Stimulated activated effector memory CD8-positive, alpha-beta T cell treated with anti-CD3 and anti-CD28 coated beads, Interleukin-12 subunit alpha, Interleukin-12 subunit beta, amount 100 ng/mL, for 72 hours (primary cell): ENCODE data around the gene TNIP3.
"Not testable (repeated sequence)": the region's sequence is repeated elsewhere in the genome, so short reads cannot be mapped to it uniquely, and the experiment has no call there.

ENCODE experiments used
- ATAC-seq: fragments of 150-1000 bp; cut with Tn5 transposase; 2 replicates; pipeline ENCODE4 v1.10.0; 2021
- DNase-seq, 2 donors: peaks; one replicate each; pipeline ENCODE4 v3.0.0; 2021 to 2022; ENCODE audit warnings: low spot score in 2 of 2
- H3K27ac Mint-ChIP-seq: one replicate; pipeline ENCODE4 v1.8.0; 2022; ENCODE audit warnings: mild to moderate bottlenecking, mixed read lengths
- H3K36me3 Mint-ChIP-seq: one replicate; pipeline ENCODE4 v1.8.0; 2022; ENCODE audit warnings: mild to moderate bottlenecking, mixed read lengths
- H3K4me1 Mint-ChIP-seq: one replicate; pipeline ENCODE4 v1.8.0; 2022; ENCODE audit warnings: mixed read lengths
- H3K4me3 Mint-ChIP-seq: one replicate; pipeline ENCODE4 v1.8.0; 2022; ENCODE audit warnings: mild to moderate bottlenecking, mixed read lengths
- H3K9me3 Mint-ChIP-seq: one replicate; pipeline ENCODE4 v1.8.0; 2022; ENCODE audit warnings: mixed read lengths

TNIP3 gene

GRCh38 chr4:121187206-121187605 is 23.1 kb upstream of the TNIP3 start:
- ATAC-seq (no peak), DNase-seq (no peak)
- Mint-ChIP-seq H3K36me3 (peaks cover 32% of the 10 kb centered on the region), H3K4me3 (no peak overlapping the region), H3K27ac (peak overlapping the region; percentile 33), H3K9me3 (no peaks in the 10 kb centered on the region), H3K4me1 (peaks cover 51% of the 10 kb centered on the region)

- H3K4me1 Mint-ChIP-seq: peaks cover 52% of the 10 kb centered on the region
- DNase-seq (no peak), ATAC-seq (peak; percentile 27)
- peaks cover 33% of the 10 kb centered on the region for H3K36me3 Mint-ChIP-seq
- no peaks in the 10 kb centered on the region for H3K9me3 Mint-ChIP-seq
- H3K4me3 Mint-ChIP-seq: no peak overlapping the region
- H3K27ac Mint-ChIP-seq: peak overlapping the region; percentile 6
Observed at GRCh38 chr4:121185960-121186359, 21.8 kb upstream of the TNIP3 start.

GRCh38 chr4:121183989-121184388 is 19.9 kb upstream of the TNIP3 start:
- Mint-ChIP-seq H3K4me3 (no peak overlapping the region), H3K27ac (no peak overlapping the region), H3K4me1 (peaks cover 52% of the 10 kb centered on the region), H3K9me3 (peaks cover 2% of the 10 kb centered on the region), H3K36me3 (peaks cover 35% of the 10 kb centered on the region)
- DNase-seq: no peak
- no peak for ATAC-seq

GRCh38 chr4:121183361-121183760 is 19.2 kb upstream of the TNIP3 start:
- Mint-ChIP-seq H3K27ac (peak overlapping the region; percentile 85), H3K9me3 (peaks cover 2% of the 10 kb centered on the region), H3K36me3 (peaks cover 37% of the 10 kb centered on the region), H3K4me1 (peaks cover 53% of the 10 kb centered on the region), H3K4me3 (peak overlapping the region; percentile 57)
- DNase-seq: no peak
- ATAC-seq: no peak

GRCh38 chr4:121182296-121182695 is 18.2 kb upstream of the TNIP3 start:
- ATAC-seq (peak; percentile 73), DNase-seq (no peak)
- Mint-ChIP-seq H3K36me3 (peaks cover 48% of the 10 kb centered on the region), H3K27ac (peak overlapping the region; percentile 85), H3K4me1 (peaks cover 64% of the 10 kb centered on the region), H3K9me3 (peaks cover 2% of the 10 kb centered on the region), H3K4me3 (peak overlapping the region; percentile 57)

- peaks cover 2% of the 10 kb centered on the region for H3K9me3 Mint-ChIP-seq
- H3K4me3 Mint-ChIP-seq: peak overlapping the region; percentile 57
- H3K27ac Mint-ChIP-seq: peak overlapping the region; percentile 85
- H3K4me1 Mint-ChIP-seq: peaks cover 68% of the 10 kb centered on the region
- DNase-seq (no peak), ATAC-seq (no peak)
- peaks cover 56% of the 10 kb centered on the region for H3K36me3 Mint-ChIP-seq
Observed at GRCh38 chr4:121181493-121181892, 17.4 kb upstream of the TNIP3 start.

GRCh38 chr4:121180558-121180957 is 16.4 kb upstream of the TNIP3 start:
- DNase-seq: no peak
- Mint-ChIP-seq H3K36me3 (peaks cover 65% of the 10 kb centered on the region), H3K9me3 (peaks cover 2% of the 10 kb centered on the region), H3K4me1 (peaks cover 61% of the 10 kb centered on the region), H3K27ac (peak overlapping the region; percentile 85), H3K4me3 (peak overlapping the region; percentile 57)
- ATAC-seq: peak; percentile 84

- Mint-ChIP-seq H3K27ac (peak overlapping the region; percentile 17), H3K36me3 (peaks cover 87% of the 10 kb centered on the region), H3K4me1 (peaks cover 50% of the 10 kb centered on the region), H3K4me3 (no peak overlapping the region), H3K9me3 (peaks cover 2% of the 10 kb centered on the region)
- ATAC-seq (no peak), DNase-seq (no peak)
Observed at GRCh38 chr4:121177246-121178137, 13.4 kb upstream of the TNIP3 start.

- Mint-ChIP-seq H3K9me3 (peaks cover 2% of the 10 kb centered on the region), H3K4me3 (no peak overlapping the region), H3K4me1 (peaks cover 44% of the 10 kb centered on the region), H3K27ac (no peak overlapping the region), H3K36me3 (peaks cover 88% of the 10 kb centered on the region)
- DNase-seq (no peak), ATAC-seq (no peak)
Observed at GRCh38 chr4:121176082-121176934, 12.2 kb upstream of the TNIP3 start.

GRCh38 chr4:121171477-121171876 is 7.4 kb upstream of the TNIP3 start:
- not testable (repeated sequence) for H3K9me3 Mint-ChIP-seq, H3K27ac Mint-ChIP-seq

GRCh38 chr4:121168446-121169281 is 4.5 kb upstream of the TNIP3 start:
- Mint-ChIP-seq H3K27ac (no peak overlapping the region), H3K4me1 (peaks cover 36% of the 10 kb centered on the region), H3K4me3 (no peak overlapping the region), H3K9me3 (no peaks in the 10 kb centered on the region), H3K36me3 (peaks cover 65% of the 10 kb centered on the region)
- ATAC-seq: peak; percentile 58
- DNase-seq: no peak

More at GRCh38 chr4:121171477-121171876, 7.4 kb upstream of the TNIP3 start:
- not testable (repeated sequence) for DNase-seq, ATAC-seq, H3K4me3 Mint-ChIP-seq
- H3K36me3 Mint-ChIP-seq: peaks cover 73% of the 10 kb centered on the region
- peaks cover 17% of the 10 kb centered on the region for H3K4me1 Mint-ChIP-seq

- Mint-ChIP-seq H3K9me3 (no peaks in the 10 kb centered on the region), H3K36me3 (peaks cover 67% of the 10 kb centered on the region), H3K27ac (peak overlapping the region; percentile 33), H3K4me1 (peaks cover 36% of the 10 kb centered on the region), H3K4me3 (no peak overlapping the region)
- ATAC-seq (no peak), DNase-seq (no peak)
Observed at GRCh38 chr4:121166976-121167375, 2.9 kb upstream of the TNIP3 start.

- Mint-ChIP-seq H3K36me3 (peaks cover 68% of the 10 kb centered on the region), H3K27ac (peak overlapping the region; percentile 23), H3K4me1 (peaks cover 36% of the 10 kb centered on the region), H3K4me3 (no peak overlapping the region), H3K9me3 (no peaks in the 10 kb centered on the region)
- ATAC-seq (no peak), DNase-seq (no peak)
Observed at GRCh38 chr4:121165206-121165605, 1.1 kb upstream of the TNIP3 start.

- H3K9me3 Mint-ChIP-seq: no peaks in the 10 kb centered on the region
- peak overlapping the region; percentile 68 for H3K4me3 Mint-ChIP-seq
- ATAC-seq (no peak), DNase-seq (no peak)
- no peak overlapping the region for H3K27ac Mint-ChIP-seq
- H3K36me3 Mint-ChIP-seq: peaks cover 90% of the 10 kb centered on the region
- H3K4me1 Mint-ChIP-seq: peaks cover 32% of the 10 kb centered on the region
Observed at GRCh38 chr4:121156822-121157769, 7.0 kb downstream of the TNIP3 start.
